Activated T-helper 17 cell treated with anti-CD3 and anti-CD28 coated beads, Interleukin-2, amount 50 U/mL, for 72 hours (primary cell): Measurements from ENCODE around the gene UPF2. TPM values are rescaled to one million over a fixed set of nuclear protein-coding genes. Genes with fewer than 3 reads are reported as not detected.
A peak's percentile ranks its signal among the peaks of the same experiment; 100 is the strongest.
"Not testable (repeated sequence)": the region's sequence is repeated elsewhere in the genome, so short reads cannot be mapped to it uniquely, and the experiment has no call there.

Experiments used
- ATAC-seq: fragments of 150-1000 bp; cut with Tn5 transposase; replicated peaks from 2 replicates; pipeline ENCODE4 v1.10.0; 2021; ENCODE audit warnings: mild to moderate bottlenecking, moderate library complexity
- H3K27ac Mint-ChIP-seq: one replicate; pipeline ENCODE4 v1.8.0; 2022; ENCODE audit warnings: mixed read lengths
- H3K27me3 Mint-ChIP-seq: one replicate; pipeline ENCODE4 v1.8.0; 2022; ENCODE audit warnings: mixed read lengths
- H3K36me3 Mint-ChIP-seq: one replicate; pipeline ENCODE4 v1.8.0; 2022; ENCODE audit warnings: low read depth, mild to moderate bottlenecking, mixed read lengths
- H3K4me1 Mint-ChIP-seq: one replicate; pipeline ENCODE4 v1.8.0; 2022; ENCODE audit warnings: mixed read lengths
- H3K4me3 Mint-ChIP-seq: one replicate; pipeline ENCODE4 v1.8.0; 2022; ENCODE audit warnings: mild to moderate bottlenecking, mixed read lengths
- H3K9me3 Mint-ChIP-seq: one replicate; pipeline ENCODE4 v1.8.0; 2022; ENCODE audit warnings: mixed read lengths
- total RNA-seq, 2 donors: library from RNA; stranded (reverse); gene quantifications; one replicate each; pipeline ENCODE4 v1.2.3, GENCODE V29; 2022

UPF2 gene, protein sequence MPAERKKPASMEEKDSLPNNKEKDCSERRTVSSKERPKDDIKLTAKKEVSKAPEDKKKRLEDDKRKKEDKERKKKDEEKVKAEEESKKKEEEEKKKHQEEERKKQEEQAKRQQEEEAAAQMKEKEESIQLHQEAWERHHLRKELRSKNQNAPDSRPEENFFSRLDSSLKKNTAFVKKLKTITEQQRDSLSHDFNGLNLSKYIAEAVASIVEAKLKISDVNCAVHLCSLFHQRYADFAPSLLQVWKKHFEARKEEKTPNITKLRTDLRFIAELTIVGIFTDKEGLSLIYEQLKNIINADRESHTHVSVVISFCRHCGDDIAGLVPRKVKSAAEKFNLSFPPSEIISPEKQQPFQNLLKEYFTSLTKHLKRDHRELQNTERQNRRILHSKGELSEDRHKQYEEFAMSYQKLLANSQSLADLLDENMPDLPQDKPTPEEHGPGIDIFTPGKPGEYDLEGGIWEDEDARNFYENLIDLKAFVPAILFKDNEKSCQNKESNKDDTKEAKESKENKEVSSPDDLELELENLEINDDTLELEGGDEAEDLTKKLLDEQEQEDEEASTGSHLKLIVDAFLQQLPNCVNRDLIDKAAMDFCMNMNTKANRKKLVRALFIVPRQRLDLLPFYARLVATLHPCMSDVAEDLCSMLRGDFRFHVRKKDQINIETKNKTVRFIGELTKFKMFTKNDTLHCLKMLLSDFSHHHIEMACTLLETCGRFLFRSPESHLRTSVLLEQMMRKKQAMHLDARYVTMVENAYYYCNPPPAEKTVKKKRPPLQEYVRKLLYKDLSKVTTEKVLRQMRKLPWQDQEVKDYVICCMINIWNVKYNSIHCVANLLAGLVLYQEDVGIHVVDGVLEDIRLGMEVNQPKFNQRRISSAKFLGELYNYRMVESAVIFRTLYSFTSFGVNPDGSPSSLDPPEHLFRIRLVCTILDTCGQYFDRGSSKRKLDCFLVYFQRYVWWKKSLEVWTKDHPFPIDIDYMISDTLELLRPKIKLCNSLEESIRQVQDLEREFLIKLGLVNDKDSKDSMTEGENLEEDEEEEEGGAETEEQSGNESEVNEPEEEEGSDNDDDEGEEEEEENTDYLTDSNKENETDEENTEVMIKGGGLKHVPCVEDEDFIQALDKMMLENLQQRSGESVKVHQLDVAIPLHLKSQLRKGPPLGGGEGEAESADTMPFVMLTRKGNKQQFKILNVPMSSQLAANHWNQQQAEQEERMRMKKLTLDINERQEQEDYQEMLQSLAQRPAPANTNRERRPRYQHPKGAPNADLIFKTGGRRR
- total RNA-seq, result 10 to 100 TPM; 41.5 to 52.4 TPM

DNA sequence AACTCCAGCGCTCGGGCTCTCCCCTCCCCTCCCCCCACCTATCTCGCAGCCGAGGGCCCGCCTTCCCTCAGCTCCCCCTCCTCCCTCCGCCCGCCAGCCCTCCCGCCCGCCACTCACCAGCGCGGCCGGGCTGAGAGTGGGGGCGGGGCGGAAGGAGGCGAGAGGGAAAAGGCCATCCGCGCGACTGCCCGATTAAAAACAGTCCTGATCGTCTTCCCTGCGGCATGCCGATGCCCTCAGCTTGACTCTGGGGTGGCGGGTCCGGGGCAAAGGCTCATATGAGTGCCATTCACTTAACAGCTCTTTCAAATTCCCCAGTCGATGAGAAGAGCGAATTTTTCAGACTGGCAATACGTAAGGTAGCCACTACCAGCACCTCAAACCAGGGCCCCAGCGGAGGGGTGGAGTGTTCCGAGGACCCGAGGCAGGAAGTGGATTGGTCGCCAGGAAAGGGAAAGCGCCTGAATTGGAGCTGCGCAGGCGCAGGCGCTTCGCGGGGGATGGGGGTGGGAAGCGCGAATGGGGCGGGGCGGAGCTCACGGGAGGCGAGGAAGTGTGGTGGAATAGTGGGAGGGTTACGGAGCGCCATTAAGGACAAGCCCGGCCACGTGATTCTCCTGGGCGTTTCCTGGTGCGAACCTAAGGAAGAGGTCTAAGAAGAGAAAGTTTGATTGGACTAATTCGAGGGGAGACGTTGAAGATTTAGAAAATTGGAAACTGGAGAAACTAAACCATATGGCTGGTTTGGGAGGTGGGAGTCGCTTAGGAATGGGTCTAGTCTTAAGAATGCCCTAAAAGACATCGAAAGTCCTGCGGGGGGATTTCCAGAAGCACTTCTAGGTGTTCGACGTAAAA is at the start of gene UPF2:
TSS of gene UPF2 (minus strand) at position 13 of the 855 bp plus-strand sequence. CDS start 7,386 bp downstream, outside the sequence.
- peaks cover 5% of the 10 kb centered on the region for H3K9me3 Mint-ChIP-seq
- H3K36me3 Mint-ChIP-seq, result peaks cover 41% of the 10 kb centered on the region
- peak; percentile 86 for ATAC-seq
- H3K4me3 Mint-ChIP-seq, result peak within 1 kb of the TSS; percentile 96
- no peaks in the 10 kb centered on the region for H3K27me3 Mint-ChIP-seq
- peak within 1 kb of the TSS; percentile 100 for H3K27ac Mint-ChIP-seq
- H3K4me1 Mint-ChIP-seq, result peaks cover 17% of the 10 kb centered on the region

DNA sequence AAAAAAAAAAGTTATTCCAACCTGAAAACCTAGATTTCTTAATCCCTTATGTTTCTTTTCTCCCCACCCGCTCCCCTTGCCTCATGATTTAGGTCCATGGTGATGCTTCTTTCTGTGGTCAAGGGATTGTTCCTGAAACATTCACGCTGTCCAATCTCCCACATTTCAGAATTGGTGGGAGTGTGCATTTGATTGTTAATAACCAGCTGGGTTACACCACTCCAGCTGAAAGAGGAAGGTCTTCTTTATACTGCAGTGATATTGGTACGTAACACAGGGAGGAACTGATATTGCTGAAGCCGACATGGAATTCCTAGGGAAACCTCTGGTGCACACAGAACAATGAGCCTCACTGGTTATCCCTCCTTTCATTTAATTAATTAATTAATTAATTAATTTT is 48.8 kb upstream of the UPF2 start:
- no peaks in the 10 kb centered on the region for H3K27me3 Mint-ChIP-seq
- H3K9me3 Mint-ChIP-seq, result no peaks in the 10 kb centered on the region
- no peak overlapping the region for H3K4me3 Mint-ChIP-seq
- no peak for ATAC-seq
- H3K36me3 Mint-ChIP-seq, result peaks cover 84% of the 10 kb centered on the region
- H3K27ac Mint-ChIP-seq, result no peak overlapping the region
- H3K4me1 Mint-ChIP-seq, result no peaks in the 10 kb centered on the region

DNA sequence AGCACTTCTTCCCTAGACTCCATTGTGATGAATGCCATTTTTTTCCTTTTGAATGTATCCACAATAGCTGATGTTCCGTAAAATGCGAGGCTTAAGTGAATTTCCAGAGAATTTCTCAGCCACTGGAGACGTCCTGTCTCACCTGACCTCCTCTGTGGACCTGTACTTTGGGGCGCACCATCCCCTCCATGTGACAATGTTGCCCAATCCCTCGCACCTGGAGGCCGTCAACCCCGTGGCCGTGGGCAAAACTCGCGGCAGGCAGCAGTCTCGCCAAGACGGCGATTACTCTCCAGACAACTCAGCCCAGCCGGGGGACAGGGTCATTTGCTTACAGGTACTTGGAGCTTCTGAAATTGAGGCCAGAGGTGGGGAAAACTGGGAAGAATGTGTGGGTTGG is 46.3 kb upstream of the UPF2 start:
- Mint-ChIP-seq H3K27me3 (no peaks in the 10 kb centered on the region), H3K4me1 (no peaks in the 10 kb centered on the region), H3K36me3 (peaks cover 91% of the 10 kb centered on the region), H3K4me3 (no peak overlapping the region), H3K27ac (no peak overlapping the region), H3K9me3 (no peaks in the 10 kb centered on the region)
- no peak for ATAC-seq

DNA sequence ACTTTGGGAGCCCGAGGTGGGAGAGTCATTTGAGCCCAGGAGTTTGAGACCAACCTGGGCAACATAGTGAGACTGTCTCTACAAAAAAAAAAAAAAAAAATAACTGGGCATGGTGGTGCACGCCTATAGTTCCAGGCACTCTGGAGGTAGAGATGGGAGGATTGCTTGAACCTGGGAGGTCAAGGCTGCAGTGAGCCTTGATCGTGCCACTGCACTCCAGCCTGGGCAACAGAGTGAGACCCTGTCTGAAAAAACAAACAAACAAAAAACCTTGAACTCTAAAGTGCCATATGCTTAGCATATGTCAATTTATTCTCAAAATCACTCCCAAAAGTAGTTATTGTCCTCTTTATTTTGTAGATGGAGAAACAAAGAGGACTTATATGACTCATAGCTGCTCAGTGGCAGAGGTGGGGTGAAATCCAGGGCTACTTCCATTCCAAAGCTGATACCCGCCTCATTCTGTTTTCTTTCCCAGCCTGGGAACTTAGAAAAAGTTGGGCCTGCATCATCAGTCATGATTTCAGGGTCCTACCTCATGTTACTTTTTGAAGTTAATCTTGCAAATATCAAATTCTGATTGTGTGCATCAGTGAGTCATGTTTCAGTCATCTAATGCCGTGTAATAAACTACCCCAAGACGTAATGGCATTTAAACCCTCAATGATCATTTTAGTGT is 39.4 kb upstream of the UPF2 start:
- H3K27me3 Mint-ChIP-seq, result no peaks in the 10 kb centered on the region
- H3K27ac Mint-ChIP-seq, result no peak overlapping the region
- H3K36me3 Mint-ChIP-seq, result peaks cover 51% of the 10 kb centered on the region
- no peaks in the 10 kb centered on the region for H3K9me3 Mint-ChIP-seq
- ATAC-seq, result no peak
- H3K4me1 Mint-ChIP-seq, result no peaks in the 10 kb centered on the region
- no peak overlapping the region for H3K4me3 Mint-ChIP-seq

DNA sequence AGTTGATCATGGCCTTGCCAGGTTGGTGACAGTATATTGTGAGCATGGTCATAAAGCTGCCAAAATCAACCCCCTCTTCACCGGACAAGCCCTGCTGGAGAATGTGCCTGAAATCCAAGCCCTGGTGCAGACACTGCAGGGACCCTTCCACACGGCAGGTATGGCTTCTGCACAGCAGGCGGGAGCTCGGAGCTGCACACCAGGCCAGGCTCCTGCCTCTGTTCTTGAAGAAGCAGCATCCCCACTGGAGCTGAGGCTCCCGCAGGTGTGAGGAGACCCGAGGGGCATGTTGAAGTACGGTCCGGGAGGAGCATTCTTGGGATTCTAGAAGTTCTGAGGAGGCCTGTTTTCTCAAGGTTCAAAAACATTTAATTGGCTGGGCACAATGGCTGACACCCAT is 38.9 kb upstream of the UPF2 start:
- H3K27ac Mint-ChIP-seq, result no peak overlapping the region
- no peaks in the 10 kb centered on the region for H3K27me3 Mint-ChIP-seq
- no peak for ATAC-seq
- H3K4me1 Mint-ChIP-seq, result no peaks in the 10 kb centered on the region
- peaks cover 45% of the 10 kb centered on the region for H3K36me3 Mint-ChIP-seq
- H3K4me3 Mint-ChIP-seq, result no peak overlapping the region
- H3K9me3 Mint-ChIP-seq, result no peaks in the 10 kb centered on the region

DNA sequence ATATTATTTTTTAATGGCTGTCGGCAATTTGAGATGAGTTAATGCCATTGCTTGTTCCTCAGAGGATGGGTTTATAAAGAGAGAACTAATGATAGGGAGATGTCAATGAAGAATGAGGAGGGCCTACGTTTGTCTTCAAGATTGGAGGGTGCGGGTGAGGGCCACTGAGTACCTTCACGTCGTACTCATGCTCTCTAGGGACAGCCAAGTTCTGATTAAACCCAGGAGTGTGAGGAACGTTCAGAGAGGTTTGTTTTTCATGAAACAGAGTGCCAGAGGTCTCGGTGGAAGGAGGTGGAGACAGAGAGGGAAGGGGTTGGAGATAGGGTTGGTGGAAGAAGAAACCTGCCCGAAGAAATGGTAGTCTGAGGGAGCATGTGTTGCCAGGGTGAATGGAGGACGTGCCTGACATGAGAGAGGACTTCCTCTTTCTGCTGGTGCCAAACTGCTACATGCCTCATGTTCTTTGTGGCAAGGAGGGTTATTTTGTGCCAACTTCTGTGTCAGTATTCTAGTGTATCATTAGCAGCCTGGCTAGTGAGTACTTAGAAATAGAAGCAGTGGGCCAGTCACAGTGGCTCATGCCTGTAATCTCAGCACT is 35.1 kb upstream of the UPF2 start:
- H3K9me3 Mint-ChIP-seq, result no peaks in the 10 kb centered on the region
- H3K4me1 Mint-ChIP-seq, result no peaks in the 10 kb centered on the region
- peaks cover 19% of the 10 kb centered on the region for H3K36me3 Mint-ChIP-seq
- no peak overlapping the region for H3K27ac Mint-ChIP-seq
- H3K27me3 Mint-ChIP-seq, result no peaks in the 10 kb centered on the region
- no peak overlapping the region for H3K4me3 Mint-ChIP-seq
- no peak for ATAC-seq

DNA sequence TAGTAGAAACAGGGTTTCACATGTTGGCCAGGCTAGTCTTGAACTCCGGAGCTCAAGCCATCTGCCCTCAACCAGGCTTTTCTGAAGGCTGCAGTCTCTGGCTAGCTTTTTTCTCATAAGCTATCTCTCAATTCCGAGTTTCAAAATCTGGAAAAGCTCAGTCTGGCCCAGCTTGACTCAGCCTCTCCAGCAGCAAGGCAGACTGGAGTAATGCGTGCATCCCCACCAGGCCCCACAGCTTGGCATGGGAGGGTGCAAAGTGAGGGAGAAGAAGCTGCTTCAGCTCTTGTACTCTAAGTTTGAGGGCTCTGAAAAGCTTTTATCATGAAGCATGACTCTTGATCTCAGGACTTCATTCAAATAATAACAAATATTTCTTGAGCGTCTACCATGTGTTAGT is 30.9 kb upstream of the UPF2 start:
- H3K27me3 Mint-ChIP-seq, result no peaks in the 10 kb centered on the region
- H3K9me3 Mint-ChIP-seq, result no peaks in the 10 kb centered on the region
- peaks cover 7% of the 10 kb centered on the region for H3K36me3 Mint-ChIP-seq
- ATAC-seq, result no peak
- no peak overlapping the region for H3K4me3 Mint-ChIP-seq
- no peak overlapping the region for H3K27ac Mint-ChIP-seq
- peaks cover 4% of the 10 kb centered on the region for H3K4me1 Mint-ChIP-seq

DNA sequence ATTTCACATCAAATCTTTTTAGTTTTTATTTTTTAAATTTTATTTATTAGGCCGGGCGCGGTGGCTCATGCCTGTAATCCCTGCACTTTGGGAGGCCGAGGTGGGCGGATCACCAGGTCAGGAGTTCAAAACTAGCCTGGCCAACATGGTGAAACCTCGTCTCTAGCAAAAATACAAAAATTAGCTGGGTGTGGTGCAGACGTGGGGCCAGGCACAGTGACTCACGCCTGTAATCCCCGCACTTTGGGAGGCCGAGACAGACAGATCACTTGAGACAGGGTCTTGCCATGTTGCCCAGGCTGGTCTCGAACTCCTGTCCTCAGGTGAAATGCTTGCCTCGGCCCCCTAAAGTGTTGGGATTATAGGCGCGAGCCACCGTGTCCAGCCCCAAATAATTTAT is 28.8 kb upstream of the UPF2 start:
- H3K4me3 Mint-ChIP-seq, H3K36me3 Mint-ChIP-seq, H3K27ac Mint-ChIP-seq, H3K4me1 Mint-ChIP-seq, ATAC-seq, H3K27me3 Mint-ChIP-seq, H3K9me3 Mint-ChIP-seq: not testable (repeated sequence)

DNA sequence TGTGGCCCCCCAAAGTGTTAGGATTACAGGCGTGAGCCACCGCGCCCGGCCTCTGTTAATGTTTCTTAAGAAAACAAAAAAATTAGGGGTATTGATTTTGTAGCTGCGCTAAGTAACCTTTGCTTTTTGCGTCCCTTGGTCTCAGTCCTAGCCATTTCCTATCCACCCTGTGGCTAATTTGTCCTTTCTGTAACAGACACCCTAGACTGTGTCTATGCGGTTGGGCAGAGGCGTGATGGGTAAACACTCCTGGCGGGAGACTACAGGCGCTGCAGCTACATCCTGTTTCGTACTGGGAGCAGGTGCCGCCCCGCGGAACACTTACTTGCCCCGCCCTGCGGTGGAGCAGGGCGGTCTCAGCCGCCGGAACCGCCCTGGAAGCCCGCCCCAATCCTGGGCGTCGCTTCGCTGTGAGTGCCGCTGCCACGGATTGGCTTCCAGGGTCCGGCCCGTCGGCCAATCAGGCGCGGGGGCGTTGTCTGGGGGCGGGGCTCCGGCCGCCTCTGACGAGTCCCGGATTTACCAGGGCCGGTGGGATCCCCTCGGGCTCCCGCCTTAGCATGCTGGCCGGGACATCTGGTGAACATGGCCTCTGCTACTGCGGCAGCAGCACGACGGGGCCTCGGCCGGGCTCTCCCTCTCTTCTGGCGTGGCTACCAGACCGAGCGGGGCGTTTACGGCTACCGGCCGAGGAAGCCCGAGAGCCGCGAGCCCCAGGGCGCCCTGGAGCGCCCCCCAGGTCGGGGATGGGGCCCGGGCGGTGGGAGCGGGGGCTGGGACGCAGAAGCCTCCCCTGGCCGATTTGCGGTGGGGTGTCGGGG is 26.1 kb upstream of the UPF2 start, which contains the start of gene DHTKD1:
TSS of gene DHTKD1 (plus strand) at position 506 of the 821 bp plus-strand sequence. CDS start at position 586, 80 bp downstream.
- peak within 1 kb of the TSS; percentile 70 for H3K4me3 Mint-ChIP-seq
- no peaks in the 10 kb centered on the region for H3K36me3 Mint-ChIP-seq
- H3K27ac Mint-ChIP-seq, result peak within 1 kb of the TSS; percentile 81
- H3K27me3 Mint-ChIP-seq, result no peaks in the 10 kb centered on the region
- H3K4me1 Mint-ChIP-seq, result peaks cover 4% of the 10 kb centered on the region
- ATAC-seq, result peak; percentile 98
- no peaks in the 10 kb centered on the region for H3K9me3 Mint-ChIP-seq

DNA sequence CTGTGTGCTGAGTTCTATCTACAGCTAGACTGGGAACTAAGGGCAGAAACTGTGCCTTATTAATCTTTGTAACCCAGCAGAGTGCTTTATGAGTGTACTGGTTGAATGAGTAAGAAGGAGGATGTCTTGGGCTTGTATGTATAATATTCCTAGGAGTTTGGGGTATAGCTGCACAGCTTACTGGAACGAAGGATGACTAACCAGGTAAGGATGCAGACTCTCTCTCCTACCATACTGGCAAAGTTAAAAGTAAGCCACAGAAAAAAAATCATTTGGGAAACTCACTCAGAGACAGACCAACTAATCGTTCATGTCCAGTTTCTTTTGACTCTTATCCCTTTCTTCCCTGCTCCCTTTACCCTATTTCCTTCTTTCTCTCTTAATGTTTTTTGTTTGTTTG is 24.7 kb upstream of the UPF2 start:
- no peaks in the 10 kb centered on the region for H3K36me3 Mint-ChIP-seq
- peak; percentile 5 for ATAC-seq
- peaks cover 4% of the 10 kb centered on the region for H3K4me1 Mint-ChIP-seq
- H3K4me3 Mint-ChIP-seq, result no peak overlapping the region
- peak overlapping the region; percentile 12 for H3K27ac Mint-ChIP-seq
- no peaks in the 10 kb centered on the region for H3K9me3 Mint-ChIP-seq
- no peaks in the 10 kb centered on the region for H3K27me3 Mint-ChIP-seq

DNA sequence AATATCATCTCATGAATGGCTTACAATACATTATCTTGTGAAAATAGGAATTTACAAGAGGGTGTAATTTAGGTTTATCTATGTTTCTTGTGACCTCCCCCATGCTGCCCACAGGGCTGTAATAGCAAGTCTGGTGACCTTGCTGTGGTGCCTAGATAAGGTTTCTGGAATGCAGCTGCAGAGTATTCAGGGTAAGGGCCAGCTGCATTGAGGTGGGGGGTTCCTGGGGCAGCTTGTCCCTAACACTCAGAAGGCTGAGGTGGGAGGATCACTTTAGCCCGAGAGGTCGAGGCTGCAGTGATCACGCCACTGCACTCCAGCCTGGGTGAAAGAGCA is 20.8 kb upstream of the UPF2 start:
- H3K36me3 Mint-ChIP-seq, result no peaks in the 10 kb centered on the region
- no peak for ATAC-seq
- no peaks in the 10 kb centered on the region for H3K4me1 Mint-ChIP-seq
- H3K27me3 Mint-ChIP-seq, result no peaks in the 10 kb centered on the region
- no peaks in the 10 kb centered on the region for H3K9me3 Mint-ChIP-seq
- H3K27ac Mint-ChIP-seq, result no peak overlapping the region
- no peak overlapping the region for H3K4me3 Mint-ChIP-seq

DNA sequence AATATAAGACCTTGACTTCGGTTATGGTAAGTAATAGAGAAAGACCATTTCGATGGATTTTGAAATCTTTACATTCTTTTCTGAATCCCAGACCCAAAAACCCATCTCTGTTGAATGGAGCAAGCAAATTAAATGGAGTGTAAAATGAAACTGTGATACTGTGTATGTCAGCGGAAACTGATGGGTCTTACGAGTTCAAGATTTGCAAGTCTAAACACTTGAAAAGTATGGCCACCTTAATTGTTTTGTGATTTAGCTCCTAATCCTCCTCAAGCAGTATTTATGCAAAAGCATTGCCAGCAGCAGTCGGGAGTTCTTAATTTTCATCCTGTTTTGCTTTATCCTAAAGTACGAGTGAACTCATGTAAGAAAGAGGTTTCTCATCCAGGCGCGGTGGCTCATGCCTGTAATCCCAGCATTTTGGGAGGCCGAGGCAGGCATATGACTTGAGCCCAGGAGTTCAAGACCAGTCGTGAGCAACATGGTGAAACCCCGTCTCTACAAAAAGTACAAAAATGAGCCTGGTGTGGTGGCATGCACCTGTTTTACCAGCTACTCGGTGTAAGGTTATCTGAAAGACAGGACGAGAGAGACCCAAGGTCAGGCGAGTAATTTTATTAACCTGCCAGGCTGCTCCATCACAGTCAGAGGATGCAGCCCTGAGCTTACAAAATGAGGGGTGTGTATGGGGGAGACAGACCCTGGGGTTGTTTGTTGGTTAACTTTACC is 20.3 kb upstream of the UPF2 start:
- Mint-ChIP-seq H3K4me3 (no peak overlapping the region), H3K27ac (no peak overlapping the region), H3K9me3 (no peaks in the 10 kb centered on the region), H3K36me3 (no peaks in the 10 kb centered on the region), H3K4me1 (no peaks in the 10 kb centered on the region), H3K27me3 (no peaks in the 10 kb centered on the region)
- no peak for ATAC-seq
